GM19463 (cell line): Measurements from ENCODE around the gene ITPA.
"Not testable (repeated sequence)": the region's sequence is repeated elsewhere in the genome, so short reads cannot be mapped to it uniquely, and the experiment has no call there.

Experiments
- ATAC-seq: cut with Tn5 transposase; IDR thresholded peaks from one replicate; pipeline ENCODE4 v1.9.1; 2021; ENCODE audit warnings: mild to moderate bottlenecking, moderate library complexity; ENCODE audit not compliant: unreplicated experiment

Gene ITPA

DNA sequence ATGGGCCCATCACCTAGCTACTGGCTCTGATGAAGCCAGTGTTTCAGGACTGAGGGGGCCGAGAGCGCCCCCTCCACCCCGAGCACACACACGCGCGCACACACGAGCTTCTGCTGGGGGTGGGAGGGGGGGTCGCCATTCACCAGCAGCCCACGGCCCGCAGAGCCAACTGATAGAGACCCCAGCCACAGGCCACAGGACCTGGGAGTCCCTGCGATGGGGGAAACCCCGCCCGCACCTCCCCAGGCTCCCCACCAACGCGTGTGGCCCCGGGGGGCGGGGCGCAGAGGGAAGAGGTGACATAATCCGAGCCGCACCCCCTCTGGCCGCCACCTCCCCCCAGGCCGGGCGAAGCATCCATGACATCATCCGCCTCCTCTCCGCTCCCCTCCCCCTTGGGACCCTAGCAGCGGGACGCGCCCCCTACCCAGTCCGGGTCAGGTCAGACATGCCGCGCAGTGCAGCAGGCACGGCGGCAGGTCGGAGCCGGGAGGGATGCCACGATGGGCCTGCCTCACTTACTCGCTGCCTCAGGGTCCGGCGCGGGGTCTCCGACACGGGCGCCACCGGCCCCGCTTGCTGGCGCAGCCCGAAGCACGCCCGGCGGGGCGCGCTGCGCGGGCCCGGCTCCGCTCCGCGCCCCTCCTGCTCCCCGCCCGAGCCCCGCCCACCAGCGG lies 36.2 kb upstream of the ITPA start, which contains the start of gene LZTS3:
TSS of gene LZTS3 (minus strand) at position 617 of the 677 bp plus-strand sequence. CDS start 6,386 bp downstream, outside the sequence.
- ATAC-seq, result peak; percentile 56

DNA sequence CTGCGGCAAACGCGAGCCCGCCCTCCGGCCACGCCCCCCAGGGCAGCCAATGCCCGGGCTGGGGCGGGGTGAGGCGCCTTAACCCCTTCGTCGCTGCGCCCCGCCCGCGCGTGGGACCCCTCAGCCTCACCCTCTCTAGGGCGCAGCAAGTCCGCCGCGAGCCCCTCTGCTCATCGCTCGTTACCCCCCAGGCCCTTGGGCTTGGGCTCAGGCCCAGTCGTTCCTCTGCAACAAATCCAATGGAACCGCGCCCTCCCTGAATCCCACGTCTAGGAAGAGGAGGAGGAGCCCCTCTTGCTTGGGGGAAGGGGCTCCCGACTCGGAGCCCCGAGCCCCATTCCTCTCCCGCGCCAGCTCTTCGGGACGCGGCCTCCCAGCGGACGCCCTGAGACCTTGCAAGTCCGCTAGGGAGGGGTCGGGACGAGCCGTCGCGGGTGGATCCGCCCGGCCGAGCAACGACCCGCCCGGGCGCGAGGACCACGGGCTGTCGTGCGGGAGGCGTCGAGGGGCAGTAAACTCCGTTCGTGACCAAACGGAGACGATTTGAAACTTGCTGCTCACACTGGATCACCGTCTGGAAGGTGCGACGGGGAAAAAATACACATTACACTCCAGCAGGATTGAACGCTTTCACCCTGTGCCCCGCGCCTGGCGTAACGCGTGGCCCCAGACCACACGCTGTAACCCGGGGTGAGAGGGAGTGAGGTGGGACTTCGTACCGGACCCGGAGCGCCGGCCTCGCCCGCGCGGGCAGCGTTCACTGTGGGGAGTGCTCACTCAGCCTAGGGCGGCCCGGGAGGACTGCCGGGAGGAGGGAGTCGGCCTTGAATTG lies 35.5 kb upstream of the ITPA start:
- peak; percentile 94 for ATAC-seq

DNA sequence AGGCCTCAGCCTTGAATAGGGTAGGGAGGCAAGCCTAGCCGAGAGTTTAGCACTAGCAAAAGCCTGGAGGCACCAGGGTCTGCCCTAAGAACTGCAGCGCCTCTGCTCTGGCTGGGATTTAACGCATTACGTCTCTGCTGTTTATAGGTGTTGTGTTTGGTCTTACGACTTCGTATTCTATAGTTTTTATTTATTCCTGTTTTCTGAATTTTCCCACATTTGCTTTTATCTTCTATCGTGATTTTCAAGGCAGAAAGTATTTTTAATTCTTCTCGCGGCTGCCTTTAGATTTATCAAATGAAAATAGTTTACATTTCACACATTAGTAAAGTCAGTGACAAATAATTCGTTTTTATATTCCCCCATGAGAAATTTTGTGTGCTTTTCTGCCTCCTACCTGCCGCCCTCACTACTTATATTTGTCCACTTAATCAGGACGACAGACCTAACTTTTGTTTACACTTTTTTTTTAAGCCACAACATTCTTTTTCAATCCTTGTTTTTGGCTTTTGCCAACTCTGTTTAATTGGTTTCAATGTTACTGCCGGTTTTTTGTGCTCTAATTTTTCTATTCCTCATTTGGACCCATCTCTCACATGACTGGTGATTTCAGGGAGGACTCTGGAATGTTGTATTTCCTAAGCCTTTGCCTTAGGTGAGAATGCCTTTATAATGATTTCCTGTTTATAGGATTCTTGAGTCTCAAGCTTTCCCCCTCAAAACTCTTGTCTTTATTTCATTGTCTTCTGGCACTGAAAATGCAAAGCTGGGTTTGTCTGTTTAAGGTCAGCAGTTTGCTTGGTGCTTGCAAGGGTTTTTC lies 34.6 kb upstream of the ITPA start:
- no peak for ATAC-seq

DNA sequence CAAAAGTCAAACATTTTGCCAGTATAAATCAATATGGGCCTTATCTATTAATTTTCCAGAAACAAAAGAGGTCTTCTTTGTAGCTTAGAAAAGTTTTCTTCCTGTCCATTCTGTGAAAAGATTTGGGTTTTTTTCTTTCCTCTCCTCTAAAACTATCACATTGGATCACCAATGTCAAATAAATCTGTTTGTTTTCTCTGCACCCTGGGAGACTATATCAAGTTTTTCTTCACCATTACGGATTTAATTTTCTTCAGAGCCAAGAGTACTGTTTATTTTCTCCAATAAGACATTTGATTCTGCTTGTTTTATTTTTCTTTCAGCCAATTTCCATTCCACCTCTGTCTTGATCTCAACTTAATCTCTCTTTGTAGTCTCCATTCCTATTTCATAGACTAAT lies 34.0 kb upstream of the ITPA start:
- no peak for ATAC-seq

DNA sequence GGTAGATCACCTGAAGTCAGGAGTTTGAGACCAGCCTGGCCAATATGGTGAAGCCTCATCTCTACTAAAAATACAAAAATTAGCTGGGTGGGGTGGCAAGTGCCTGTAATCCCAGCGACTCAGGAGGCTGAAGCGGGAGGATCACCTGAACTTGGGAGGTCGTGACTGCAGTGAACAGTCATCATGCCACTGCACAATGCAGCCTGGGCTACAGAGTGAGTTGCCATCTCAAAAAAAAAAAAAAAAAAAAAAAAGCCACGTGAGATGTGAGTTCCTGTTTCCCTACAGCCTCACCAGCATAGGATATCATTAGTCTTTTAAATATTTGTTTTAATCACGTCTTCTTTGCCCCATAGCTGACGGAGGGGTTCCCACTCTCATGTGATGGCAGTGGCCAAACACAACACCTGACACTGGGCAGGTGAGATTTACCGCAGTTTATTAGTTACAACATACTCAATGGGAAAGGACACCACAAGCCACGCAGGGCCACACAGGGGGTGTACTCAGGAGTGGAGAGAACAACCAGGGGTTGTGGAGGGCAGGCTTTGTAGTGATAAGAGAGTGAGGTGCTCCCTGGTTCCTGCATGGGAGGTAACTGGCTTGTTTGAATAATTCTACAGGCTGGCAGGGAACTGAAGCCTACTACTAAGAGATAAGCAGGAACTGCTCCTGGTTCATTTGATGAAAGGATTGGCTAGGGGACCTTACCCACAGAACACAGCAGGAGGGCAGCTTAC lies 31.4 kb upstream of the ITPA start:
- ATAC-seq, result no peak

DNA sequence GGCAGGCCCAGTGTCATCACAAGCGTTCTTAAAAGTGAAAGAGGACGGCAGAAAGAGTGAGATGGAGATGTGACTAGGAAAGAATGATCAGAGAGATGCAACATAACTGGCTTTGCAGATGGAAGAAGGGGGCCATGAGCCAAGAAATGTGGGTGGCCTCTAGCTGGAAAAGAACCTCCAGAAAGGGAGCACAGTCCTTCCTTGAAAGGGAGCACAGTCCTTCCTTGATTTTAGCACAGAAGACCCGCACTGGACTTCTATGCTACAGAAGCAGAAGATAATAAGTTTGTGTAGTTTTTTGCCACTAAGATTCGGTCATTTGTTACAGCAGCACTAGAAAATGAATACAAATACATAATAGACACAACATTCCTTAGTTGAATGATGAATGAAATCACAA lies 29.0 kb upstream of the ITPA start:
- no peak for ATAC-seq

DNA sequence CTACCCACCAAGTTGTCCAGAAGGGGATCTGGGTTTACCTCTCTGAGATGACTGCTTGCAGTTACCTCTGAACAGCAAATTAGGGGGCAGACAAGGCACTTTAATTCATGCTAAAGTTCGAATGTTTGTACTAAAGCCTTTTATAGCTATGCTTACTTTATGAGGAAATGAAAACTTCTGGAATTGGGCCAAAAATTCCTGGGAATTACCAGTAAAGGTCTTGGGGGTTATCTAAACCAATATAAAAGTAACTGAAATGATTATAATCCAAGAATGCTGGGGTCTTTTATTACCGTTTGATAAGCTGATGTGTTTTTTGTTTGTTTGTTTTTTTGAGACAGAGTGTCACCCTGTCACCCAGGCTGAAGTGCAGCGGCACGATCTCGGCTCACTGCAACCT lies 28.0 kb upstream of the ITPA start:
- no peak for ATAC-seq

DNA sequence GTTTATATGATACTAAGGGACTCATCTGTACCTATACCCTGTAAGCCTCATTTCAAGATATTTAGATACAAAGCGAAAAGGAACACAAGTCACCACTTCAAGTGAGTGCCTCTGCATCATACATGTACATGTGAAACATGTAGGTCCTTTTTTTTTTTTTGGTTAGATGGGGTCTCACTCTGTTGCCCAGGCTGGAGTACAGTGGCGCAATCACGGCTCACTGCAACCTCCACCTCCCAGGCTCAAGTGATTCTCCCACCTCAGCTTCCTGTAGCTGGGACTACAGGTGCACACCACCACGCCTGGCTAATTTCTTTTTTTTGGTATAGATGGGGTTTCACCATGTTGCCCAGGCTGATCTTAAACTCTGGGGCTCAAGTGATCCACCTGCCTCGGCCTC lies 26.9 kb upstream of the ITPA start:
- not testable (repeated sequence) for ATAC-seq

DNA sequence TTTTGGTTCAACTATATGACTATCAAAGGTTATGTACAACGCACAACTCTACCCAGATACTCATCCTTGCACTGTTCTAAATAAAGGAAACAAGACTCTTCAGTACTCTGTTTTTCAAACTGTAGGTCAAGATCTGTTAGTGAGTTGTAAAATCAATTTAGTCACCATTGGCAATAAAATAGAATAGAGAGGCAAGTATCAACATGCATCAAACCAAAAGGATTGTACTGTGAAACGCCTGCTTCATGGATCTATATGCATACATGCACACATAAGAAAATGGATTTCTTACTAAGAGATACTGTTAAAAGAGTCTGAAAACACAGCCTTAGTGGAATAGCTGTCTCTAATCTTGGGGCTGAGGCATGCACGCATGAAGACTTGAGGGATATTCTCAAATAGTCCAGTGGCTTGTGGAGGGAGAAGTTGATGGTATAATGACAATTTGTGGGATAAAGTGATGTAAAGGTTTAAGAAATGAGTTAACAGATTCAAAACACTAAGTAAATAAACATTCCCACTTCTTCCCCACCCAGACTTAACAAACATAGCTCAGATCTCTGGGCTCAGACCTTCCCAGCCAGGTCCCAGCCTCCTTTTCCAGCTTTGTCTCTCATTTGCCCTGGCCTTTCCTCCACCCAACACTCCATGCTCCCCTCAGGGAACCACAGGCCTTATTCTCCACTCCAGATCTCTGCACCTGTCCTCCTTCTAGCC lies 25.2 kb upstream of the ITPA start:
- no peak for ATAC-seq

DNA sequence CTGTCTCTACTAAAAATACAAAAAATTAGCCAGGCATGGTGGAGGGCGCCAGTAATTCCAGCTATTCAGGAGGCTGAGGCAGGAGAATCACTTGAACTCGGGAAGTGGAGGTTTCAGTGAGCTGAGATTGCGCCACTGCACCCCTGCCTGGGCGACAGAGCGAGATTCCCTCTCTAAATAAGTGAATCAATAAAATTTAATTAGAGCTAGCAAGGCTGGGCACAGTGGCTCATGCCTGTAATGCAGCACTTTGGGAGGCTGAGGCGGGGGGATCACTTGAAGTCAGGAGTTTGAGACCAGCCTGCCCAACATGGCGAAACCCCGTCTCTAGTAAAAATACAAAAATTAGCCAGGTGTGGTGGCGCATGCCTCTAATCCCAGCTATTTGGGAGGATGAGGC lies 21.4 kb upstream of the ITPA start:
- not testable (repeated sequence) for ATAC-seq

DNA sequence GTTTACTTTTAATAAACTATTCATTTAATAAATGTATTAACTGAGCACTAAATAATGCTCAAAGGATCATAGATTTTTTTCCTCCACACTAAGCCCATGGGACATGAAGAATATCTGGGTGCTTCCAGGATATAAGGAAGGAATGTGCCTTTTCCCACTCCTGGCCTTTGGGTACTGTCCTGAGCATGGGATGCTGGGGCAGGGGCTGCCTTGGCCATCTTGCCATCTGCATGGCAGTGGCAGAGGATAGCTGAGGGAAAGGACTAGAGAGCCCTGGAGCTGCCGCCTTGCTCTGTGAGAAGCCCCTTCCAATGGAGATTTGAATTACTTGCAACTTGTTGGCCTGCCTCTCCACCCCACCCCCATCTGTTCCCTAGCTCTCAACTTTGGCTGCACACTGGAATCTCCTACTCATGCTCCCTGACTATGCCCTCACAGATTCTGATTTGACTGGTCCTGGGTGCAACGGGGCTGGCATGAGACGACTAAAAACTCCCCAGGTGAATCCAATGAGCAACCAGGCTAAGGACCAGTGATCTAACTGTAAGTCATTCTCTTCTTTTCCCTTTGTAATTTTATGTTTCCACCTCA lies 20.4 kb upstream of the ITPA start:
- no peak for ATAC-seq

DNA sequence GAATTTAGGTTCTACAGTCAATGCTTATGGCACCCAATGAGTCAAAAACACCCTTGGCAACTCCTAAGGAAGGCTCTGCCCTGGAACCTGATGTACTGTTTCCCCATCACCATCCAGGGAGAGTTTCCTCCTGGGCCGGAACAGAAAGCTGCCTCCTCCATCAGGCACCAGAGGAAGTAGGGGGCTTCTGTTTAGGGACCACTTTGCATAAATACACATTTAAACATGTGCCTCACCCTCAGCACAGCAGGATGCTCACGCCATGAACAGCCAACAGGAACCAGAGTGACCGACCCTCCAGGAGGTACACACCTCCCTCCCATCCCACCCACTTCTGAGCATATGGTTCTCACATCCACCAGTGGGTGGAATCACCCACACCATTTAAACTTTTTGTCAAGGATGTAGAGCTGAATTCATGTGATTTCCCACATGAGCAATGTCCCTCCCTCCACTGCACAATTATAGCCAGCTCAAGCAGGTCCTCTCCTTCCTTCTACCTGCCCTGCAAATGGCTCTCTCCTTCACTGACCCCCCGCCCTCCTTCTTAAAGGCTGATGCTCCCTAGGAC lies 19.7 kb upstream of the ITPA start:
- ATAC-seq, result no peak

DNA sequence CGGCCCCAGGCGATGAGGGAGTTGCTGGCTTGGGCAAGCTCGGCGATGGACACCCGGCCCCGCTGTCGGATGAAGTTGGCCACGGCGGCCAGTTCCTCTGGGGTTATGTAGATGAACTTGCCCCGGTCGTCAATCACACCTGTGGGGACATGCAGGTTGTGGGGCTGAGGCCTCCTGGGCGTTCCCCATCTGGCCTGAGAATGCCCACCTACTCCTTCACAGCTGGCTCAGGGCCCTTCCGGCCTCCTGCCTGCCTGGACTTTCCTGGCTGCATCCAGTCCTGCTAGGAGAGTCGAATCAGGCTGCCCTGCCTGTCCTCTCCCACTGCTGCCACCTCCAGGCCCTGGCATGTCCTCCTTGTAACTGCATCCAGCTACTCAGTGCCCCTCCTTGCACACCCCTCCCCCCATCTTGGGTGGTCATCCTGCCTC lies 18.6 kb upstream of the ITPA start:
- ATAC-seq, result no peak

DNA sequence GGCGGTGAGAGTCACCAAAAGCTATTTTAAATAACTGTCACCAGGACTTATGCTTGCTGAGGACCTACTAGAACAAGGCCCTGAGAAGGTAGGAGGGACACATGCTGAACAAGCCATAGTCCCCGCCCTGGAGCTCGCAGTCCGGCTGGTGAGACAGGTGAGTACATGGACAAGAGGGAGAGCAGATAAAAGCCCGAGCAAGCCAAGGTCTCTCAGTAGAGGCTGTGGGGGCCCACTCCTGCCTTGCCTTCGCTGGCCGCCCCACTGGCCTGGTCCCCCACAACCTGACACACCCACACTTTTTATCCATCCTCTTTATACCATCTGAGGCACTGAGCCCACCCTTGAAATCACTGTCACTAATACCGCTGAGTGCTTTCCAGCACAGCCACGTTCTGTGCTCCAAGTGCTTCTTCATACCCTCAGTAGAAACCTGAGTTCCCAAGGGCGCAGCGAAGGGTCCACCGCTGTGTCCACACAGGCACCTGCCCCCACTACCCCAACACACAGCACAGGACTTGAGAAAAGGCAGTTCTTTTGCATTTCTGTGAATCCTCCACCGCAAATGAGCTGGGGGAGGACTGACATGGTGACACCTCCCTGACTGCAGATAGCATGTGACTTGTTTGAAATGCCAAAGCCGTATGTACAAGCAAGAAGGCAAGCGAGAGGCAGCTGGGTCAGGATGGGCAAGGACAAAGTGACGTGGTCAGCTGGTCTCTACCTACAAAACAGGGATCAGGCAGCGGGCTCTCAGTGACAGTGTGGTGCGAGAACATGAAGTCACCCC lies 16.9 kb upstream of the ITPA start:
- no peak for ATAC-seq

DNA sequence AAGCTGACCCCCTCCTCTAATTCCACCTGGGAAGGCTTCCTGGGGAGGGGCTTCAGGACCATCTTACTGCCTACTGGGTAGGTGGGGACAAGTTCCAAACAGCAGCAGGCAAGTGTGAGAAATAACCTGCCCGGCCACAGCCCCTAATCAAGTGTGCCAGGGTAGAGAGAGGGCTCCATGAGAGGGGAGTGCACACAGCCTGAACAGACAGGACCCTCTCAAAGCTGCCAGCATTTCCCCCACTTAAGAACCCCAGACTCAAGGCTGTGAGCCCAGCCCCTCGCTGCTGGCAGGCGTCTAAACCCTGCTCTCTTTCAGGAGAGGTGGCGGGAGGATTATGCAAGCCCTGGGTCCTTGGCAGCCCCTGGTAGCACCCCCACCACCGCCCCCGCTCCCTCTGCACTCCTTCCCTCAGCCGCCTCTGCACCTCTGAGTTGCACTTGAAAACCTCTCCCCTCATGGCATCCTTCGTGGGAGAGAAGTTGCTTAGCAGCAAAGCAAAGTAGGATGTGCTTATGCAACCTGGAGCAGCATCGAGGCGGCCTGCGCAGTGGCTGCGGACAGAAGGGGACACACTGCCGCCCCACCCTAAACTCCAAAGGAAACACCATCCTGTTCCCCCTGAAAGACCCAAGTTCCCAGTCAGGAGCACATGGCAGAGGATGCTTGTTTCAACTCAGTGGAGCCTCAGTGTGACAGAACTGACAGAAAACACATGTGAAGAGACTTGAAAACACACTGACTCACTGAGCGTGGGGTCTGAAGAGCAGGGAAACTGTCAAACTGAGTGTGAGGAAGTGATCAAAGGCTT lies 15.3 kb upstream of the ITPA start:
- no peak for ATAC-seq

DNA sequence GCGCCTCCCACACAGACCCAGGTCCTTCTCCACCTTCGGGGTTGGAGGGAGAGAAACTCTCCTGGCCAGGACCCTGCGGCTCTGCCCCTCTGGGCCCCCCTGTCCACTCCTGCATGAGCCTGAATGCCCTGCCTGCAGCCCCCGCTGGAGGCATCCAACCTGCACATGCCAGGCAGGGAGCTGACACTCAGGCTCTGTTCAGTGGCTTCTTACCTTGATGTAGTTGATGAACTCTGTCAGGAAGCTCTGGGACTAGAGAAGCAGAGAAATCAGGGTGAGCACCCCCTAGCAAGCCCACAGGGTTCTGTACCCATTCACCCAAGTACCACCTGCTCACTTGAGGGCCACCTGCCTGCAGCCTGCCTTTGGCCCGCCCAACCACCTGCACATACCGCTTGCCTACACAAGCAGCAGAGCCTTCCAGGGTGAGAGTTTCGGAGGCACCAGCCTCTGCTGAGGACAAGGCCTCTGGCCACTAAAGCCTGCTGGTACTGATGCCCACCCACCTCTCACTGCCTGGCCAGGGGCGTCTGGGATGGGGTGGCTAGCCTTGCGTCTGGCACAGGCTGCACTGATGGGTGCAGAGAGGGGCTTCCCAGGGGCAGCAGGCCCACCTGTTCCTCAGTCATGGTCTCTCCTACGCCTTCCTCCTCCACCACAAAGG lies 14.5 kb upstream of the ITPA start:
- no peak for ATAC-seq

DNA sequence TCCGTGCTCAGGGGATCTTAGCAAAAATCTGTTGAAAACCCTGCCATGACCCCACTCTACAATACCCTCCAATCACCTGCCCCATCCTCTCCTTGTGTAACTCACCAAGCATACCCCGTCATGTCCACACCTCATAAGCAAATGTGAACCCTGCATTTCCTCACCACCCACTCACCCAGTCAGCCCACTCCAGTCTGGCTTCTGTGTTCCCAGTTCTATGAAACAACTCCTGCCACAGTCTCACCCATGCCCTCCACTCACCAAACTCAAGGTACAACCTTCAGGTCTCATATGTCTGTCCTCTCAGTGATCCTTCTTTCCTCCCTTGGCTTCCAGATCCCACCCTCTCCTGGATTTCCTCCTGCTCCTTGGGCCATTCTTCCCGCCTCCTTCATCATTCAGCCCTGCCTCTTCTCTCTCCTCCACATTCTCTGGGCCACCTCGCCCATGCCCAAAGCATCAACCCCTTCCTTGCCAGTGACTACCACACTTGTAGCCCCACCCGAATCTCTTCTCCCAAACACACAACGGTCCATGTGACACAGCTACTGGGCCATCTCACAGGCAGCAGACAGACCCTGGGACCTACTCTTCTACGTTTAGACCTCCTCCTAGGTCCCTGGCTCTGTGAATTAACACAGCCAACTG lies 13.6 kb upstream of the ITPA start:
- ATAC-seq, result no peak
